HG02970 (cell line): ENCODE measurements around the gene SPATA18.

ENCODE experiments used
- ATAC-seq: cut with Tn5 transposase; IDR thresholded peaks from one replicate; pipeline ENCODE4 v1.9.1; 2021; ENCODE audit warnings: mild to moderate bottlenecking, moderate library complexity, moderate number of reproducible peaks; ENCODE audit not compliant: unreplicated experiment, low FRiP score

The SPATA18 gene, protein sequence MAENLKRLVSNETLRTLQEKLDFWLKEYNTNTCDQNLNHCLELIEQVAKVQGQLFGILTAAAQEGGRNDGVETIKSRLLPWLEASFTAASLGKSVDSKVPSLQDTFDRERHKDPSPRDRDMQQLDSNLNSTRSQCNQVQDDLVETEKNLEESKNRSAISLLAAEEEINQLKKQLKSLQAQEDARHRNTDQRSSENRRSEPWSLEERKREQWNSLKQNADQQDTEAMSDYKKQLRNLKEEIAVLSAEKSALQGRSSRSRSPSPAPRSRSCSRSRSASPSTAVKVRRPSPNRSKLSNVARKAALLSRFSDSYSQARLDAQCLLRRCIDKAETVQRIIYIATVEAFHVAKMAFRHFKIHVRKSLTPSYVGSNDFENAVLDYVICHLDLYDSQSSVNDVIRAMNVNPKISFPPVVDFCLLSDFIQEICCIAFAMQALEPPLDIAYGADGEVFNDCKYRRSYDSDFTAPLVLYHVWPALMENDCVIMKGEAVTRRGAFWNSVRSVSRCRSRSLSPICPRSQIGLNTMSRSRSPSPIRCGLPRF

DNA sequence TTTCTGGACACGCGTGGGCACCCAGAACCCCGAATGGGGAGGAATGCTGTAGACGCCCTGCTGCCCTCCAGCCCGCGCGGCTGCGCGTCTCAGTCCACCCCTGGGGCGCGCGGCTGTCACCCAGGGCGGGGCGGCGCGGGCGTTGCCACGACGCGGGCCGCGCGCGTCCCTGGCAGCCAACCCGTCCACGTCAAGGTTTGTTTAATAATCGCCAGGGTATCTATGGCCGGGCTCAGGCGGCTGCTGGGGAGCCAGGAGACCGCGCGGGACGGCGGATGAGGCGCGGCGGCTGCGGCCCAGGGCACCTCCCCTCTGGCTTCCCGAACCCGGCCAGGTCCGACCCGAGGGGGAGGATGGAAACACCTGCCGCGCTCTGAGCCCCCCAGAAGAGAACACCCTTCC lies at the start of gene SPATA18:
Gene SPATA18, plus strand, starts transcription at position 92 of the 402 bp plus-strand sequence. CDS start 401 bp downstream, outside the sequence.
- ATAC-seq: no peak

DNA sequence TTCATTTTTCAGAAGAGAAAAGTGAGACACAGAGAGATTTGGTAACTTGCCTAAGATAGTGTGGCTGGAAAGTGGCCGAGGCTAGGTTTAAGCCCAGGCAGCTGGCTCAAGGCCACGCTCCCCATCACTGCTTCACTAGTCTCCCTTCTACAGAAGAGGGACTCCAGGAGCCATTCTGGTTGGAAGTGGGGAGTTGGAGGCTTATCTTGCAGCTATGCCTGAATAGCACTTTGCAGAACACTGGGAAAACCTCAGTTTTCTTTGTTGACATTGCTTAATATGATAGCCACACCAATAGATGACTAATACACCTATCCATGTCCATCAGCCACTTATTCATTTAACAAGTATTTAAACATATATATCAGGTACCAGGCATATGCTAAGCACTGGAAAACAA lies 49.5 kb upstream of the SPATA18 start:
- ATAC-seq: no peak

DNA sequence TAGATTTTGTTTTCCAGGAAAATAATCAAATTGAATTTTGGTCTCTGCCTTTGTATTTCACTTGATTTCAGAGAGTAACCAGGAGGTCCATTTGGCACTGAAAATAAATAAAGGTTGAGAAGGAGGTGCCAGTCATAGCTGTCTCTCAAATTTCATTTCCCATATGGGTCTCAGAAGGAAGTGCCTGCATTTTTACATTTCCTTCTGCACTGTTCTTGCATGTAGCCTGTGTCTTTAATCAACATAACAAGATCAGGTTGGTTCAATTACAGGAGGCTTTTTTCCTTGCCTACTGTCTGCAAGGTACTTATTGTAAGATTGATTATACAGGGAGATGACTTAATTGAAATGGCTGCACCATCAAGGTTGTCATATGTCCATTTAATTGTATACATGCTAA lies 46.7 kb upstream of the SPATA18 start:
- ATAC-seq: no peak

DNA sequence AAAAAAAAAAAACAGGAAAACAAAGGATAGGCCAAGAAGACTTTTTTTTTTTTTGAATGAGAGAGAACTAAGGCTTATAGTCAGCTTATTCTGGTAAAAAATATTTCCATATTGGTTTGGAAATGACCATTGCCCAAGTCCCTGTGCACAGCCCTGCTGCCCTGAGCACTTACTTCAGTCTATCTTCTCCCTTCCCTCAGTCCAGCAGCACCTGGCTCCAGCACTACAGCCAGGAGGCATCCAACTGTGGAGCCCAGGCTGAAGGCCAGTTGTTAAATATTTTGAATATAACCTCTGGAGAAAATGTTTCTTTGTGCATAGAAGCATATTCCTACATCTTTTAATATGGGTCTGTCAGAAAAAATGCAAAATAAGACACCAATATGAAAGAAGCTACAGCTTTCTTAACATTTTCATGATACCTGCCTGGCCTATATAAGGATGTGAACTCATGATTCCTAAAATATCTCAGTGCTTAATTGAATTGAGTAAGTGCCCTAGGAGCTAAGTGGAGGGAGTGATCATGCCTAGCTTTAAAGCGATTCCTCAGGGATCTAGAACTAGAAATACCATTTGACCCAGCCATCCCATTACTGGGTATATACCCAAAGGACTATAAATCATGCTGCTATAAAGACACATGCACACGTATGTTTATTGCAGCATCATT lies 45.4 kb upstream of the SPATA18 start:
- no peak for ATAC-seq

DNA sequence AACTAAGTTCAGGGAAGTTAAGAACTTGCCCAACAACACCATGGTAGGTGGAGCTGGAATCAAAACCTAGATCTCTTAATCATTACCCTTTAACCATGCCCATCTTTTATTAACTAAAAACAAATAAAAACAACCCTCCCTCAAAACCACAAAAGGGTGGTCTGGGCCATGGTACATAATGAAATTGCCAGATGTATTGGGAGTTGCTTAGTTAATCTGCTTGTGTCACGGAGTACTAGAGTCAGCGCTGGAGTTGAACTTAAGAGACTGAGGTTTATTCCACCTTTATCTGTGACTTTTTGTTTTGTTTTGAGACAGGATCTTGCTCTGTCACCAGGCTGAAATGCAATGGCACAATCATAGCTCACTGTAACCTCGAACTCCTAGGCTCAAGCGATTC lies 44.2 kb upstream of the SPATA18 start:
- no peak for ATAC-seq

DNA sequence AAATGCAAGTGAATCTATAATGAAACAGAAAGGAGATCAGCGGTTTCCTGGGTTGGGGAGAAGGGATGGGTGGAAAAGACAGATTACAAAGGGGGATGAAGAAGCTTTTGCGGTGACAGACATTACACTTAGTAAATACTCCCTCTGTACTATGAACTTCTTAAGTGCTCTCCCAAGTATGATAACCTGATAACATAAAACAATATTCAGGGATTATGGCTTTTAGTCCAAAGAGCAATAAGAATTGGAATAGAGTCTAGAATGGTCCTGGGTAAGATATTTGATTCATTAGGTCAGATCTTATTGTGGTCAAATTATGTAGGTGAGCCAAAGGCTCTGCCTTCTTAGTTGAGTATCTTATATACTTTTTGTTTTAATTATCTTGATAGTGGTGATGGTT lies 40.1 kb upstream of the SPATA18 start:
- no peak for ATAC-seq

DNA sequence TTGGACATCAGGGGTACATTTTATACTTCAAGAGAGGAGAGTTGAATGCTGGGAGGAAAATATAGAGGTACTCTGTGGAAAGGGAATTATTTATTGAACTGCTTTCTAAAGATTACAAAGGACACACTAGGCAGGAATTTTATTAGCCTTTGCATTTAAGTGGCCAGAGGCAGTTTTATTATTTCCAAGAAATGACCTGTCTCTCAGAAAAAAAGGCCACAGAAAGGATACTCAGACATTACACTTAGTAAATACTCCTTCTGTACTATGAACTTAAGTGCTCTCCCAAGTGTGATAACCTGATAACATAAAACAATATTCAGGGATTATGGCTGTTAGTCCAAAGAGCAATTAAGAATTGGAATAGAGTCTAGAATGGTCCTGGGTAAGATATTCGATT lies 38.5 kb upstream of the SPATA18 start:
- no peak for ATAC-seq

DNA sequence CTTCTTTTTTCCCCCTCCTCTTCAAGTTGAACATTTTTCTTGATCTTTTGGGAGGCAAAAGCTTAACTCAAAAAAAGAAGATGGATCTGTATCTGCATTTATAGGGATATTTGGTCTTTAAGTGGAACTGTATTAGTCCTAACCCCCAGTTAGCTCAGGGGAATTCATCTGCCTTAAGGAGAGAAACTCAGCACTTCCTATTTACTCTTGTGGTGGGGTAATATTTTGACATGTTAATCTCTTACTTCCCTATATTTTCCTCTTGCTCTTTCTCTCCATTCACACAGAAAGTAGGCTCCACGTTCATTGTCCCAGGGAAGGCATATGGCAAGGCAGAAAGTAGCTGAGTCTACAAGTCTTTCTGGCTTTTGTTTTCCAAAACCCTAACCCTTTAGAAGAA lies 36.2 kb upstream of the SPATA18 start:
- ATAC-seq: no peak

DNA sequence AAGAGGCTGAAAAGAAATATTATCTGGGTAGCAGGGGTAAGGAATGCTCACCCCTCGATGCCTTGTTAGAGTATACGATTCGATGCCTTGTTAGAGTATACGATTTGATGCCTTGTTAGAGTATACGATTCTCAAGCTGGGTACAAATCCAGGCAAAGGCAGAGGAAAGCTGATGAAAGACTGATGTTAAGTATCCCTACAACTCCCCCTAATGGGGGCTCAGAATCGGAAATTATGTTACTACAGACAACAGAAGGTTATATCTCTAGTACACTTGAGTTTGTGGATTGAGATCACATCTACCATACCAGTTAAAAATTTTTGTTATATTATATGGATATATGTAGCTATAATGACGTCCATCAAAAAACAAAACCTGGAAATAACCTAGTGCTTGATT lies 35.7 kb upstream of the SPATA18 start:
- no peak for ATAC-seq

DNA sequence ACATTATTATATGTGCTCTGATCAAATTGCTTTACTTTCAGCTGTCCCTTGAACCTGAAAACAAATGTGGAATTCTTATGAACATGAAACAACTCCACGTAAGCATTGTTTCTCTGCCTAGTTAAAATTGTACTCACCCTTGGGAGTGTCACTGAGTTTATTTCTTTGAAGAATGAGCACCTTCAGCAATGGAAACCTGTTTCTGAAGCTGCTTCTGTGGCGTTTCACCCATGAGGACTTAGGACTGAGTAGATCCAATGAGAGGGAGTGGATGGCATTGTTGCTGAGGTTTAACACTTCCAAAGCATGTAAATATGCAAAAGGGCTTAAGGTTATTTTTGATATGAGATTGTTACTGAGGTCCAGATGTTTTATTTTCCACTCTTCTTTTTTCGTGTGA lies 34.1 kb upstream of the SPATA18 start:
- no peak for ATAC-seq

DNA sequence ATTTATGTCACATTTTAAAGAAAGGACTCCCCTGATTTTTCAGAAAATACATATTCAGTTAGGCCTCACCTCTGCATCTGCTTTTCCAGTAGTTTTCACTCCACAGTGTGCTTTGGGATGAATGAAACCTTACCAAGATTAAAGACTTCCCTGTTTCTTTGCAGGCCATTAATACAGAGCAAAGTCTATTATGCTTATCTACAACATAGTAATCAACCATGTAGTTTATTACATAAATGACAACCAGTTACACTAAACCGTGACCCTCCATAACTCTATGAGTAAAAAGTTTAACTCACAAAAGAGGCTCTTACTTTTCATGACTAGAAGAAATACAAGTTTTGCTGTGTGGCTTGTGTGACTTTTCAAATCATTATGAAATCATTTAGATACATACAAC lies 33.3 kb upstream of the SPATA18 start:
- ATAC-seq: no peak

DNA sequence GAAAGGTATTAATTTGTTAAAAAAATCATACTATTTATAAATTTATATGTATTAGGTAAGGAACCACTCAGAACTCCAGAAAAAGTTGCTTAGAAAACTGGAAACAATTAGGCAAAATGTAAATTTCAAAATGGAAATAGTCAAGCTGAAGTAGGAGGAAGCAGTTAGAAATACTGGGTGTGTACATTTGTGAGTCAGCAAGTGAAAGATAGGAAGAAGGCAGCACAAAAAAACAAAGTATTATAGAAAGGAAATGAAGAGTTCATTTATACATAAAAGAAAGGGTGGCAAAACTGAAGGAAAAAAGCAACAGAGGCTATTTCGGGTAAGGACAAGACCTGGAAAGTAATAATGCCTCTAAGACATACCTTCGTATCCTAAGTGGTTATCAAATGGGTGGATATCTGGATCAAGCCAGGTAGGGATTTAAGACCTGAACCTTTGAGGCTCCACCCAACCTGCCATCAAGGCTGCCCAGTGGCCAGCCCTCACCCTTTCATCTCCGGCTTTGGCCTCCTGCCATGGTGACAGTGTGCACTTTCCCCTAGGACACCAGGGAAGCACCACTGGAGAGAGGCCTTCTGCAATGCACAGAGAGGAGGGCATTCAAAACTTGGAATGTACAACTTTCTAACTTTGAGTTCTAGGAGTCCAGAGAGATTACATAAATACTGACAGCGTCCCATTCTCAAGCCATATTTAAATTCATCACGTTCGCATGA lies 31.0 kb upstream of the SPATA18 start, which contains the start of gene LRRC66:
Gene LRRC66, minus strand, starts transcription at position 428 of the 722 bp plus-strand sequence. CDS start 2,750 bp downstream, outside the sequence.
- no peak for ATAC-seq

DNA sequence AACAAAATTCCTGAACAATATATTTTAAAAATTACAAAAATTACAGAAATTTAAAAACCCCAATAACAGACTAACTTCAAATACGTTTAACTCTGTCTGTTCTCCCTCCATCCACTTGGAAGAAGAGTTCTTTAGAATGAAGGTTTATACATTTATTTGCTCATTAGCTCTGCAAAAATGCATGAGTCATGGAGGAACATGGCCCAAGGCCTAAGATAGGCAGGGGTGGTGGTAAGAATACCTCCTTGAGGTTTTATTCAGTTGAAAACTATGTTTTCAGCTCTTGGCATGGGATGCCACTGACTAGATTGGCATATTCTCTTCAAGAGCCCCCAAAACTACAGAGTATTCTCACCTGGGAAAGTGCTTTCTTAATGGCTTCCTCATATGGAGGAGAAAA lies 22.1 kb upstream of the SPATA18 start:
- no peak for ATAC-seq

DNA sequence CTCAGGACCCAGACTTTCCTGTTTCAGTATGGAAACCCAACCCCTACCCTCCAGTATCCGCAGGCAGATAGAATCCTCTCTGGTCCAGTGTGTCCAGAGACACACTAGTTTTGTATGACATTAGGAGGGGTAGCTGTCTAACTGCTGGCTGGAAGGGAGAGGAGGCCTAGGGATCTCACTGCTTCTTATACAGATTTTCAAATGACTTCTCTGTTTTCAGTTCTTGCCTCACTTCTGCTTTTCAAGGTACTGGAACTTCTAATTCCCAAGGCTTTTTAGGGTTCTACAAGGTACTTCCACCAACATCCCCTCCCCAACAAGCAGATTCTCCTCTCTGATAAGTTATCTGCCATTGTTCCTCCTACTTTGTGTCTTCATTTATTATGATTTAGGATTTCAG lies 19.1 kb upstream of the SPATA18 start:
- ATAC-seq: no peak

DNA sequence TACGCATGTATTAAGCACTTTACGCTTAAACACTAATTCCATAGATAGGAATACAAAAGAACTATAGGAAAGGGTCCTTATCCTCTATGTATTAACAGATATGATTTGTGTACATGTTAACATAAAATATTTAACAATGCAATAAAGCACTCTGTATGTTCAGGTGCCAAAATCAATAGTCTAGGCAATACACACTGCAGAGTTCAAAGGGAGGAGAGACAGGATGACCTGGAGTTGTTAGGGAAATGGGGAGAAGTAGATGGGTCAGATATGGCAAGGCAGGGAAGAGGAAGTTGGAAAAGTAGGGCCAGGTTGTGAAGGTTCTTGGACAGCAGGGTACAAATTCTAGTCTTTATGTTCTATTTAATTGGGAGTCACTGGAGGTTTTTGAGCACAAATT lies 15.9 kb upstream of the SPATA18 start:
- ATAC-seq: no peak

DNA sequence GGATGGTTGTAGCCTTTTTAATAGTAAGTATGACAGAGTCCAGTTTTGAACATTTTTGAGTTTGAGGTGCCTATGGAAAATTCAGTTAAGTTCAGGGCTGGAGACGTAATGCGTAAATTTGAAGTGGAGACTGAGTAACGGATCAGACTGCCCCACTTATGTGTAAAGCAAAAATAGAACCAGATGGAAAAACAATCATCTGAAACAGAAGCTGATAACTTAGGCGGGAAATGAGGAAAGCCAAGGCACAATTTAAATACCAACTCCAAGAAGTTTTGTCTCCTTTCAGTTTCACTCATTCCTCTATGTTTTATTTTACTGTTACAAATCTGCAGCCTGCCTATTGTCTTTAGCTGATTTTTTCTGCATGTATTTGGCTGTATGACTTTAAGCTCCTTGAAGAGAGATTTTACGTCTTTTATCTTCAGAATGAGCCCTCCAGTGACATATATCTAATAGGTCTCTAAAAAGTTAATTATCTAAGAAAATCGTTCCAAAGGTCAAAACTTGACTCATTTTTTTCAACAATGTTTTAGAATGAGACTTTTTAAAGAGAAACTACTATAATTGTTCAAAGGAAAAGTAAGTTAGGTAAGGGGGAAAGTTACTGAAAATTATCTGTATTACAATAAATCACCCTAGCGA lies 14.1 kb upstream of the SPATA18 start:
- ATAC-seq: no peak

DNA sequence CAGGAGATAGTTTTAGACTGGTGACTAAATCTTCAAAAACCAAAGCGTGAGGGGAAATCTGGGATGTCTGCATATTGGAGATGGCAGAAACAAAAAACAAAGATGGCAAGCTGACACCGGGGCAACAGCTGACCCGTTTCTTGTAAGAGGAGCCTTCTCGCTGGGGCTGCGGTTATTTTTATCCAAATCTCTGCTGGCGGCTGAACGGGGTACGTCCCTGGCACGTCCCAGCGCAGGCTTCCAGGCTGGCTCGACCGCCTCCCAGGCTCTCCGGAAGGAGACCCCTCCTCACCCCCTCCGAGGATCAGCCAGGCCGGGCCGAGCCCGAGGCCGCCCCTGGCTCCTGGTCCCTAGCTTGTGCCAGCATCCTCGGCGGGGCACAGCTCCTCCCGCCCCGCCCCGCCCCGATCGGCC lies 13.4 kb upstream of the SPATA18 start:
- ATAC-seq: peak; percentile 39

DNA sequence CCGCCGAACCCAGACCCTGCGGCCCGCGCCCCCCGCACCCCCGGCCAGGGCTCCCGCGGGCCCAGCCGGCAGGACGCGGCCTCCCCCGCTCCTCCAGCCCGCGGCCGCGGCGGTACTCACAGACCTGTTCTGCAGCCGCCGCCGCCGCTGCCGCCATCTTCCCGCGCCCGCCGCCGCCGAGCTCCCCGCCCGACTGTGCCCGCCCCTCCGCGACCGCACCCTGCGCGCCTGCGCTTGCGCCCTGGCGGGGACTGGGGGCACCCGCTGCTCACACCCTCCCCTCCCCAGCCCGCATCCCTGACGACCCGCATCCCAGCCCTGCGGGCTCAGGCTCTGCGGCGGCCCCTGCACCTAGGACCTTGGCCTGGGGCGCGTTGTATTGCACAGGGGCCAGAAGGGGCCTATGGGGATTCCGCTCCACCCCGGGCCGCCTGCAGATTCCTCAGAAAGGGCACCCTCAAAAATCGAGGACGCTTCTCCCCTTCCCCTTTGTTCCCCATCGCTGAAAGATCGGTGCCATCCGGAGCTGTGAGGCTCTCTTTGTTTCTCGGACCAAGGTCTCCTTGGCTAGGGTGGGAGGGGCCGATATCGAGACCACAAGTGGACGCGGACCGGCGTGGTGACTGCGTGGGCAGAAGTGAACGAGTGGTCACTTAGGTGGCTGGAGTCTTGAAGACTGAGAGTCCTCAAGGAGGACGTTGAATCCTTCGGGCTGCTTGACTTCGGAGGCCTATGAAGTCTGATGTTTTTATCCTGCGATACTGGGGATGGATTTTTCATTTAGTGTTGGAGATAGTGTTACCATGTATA lies 12.8 kb upstream of the SPATA18 start, which contains the start of gene SGCB:
Gene SGCB, minus strand, starts transcription at position 197 of the 810 bp plus-strand sequence. Its CDS starts 40 bp downstream, at position 157.
- peak; percentile 85 for ATAC-seq

DNA sequence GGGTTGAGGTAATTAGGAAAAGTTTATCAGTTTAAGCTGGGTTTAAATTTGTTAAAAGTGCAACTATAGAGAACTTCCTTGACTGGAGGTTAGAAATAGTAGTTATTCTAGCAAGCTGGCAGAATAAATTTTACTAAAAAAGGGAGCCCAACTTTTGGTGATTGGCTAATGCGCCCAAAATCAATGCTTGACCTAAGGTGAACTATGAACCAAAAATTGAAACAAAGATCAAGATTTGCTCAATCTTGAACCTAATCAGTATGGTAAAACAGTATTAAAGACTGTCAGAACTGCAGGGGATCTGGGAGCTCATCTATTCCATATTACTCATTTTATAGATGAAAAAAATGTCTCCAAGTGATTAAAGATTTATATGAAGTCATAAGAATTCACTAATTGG lies 6.1 kb upstream of the SPATA18 start:
- no peak for ATAC-seq

DNA sequence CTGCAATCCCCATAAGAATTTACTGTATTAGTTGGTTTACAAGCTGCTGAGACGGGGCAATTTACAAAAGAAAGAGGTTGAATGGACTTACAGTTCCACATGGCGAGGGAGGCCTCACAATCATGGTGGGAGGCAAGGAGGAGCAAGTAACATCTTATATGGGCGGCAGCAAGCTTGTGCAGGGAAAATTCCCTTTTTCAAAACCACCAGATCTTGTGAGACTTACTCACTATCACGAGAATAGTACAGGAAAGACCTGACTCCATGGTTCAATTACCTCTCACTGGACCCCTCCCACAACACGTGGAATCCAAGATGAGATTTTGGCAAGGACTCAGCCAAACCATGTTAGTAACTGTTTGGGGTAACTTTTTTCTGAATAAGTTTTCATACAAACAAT lies 1.8 kb upstream of the SPATA18 start:
- no peak for ATAC-seq
